ENCODE results near the gene DYSF. TPM values are rescaled to one million over a fixed set of nuclear protein-coding genes. Genes with fewer than 3 reads are reported as not detected.

Gene DYSF
- total RNA-seq, 1 donor from 2014 or later, result 20.1 TPM

GRCh38 chr2:71571945-71572344 lies 118.6 kb downstream of the DYSF start:
- no peak for DNase-seq (ENCODE audit: low read depth)

GRCh38 chr2:71575966-71576365 lies 122.6 kb downstream of the DYSF start:
- no peak for DNase-seq (ENCODE audit: low read depth)

GRCh38 chr2:71576541-71576940 lies 123.2 kb downstream of the DYSF start:
- DNase-seq (ENCODE audit: low read depth), result no peak

GRCh38 chr2:71577209-71577608 lies 123.8 kb downstream of the DYSF start:
- no peak for DNase-seq (ENCODE audit: low read depth)

GRCh38 chr2:71578767-71579342 lies 125.5 kb downstream of the DYSF start:
- no peak for DNase-seq (ENCODE audit: low read depth)

- no peak for DNase-seq (ENCODE audit: low read depth)
These were observed 127.7 kb downstream of the DYSF start for GRCh38 chr2:71581026-71581425.

- DNase-seq (ENCODE audit: low read depth), result no peak
These were observed 130.5 kb downstream of the DYSF start for GRCh38 chr2:71583876-71584275.

- DNase-seq (ENCODE audit: low read depth), result no peak
These were observed 133.1 kb downstream of the DYSF start for GRCh38 chr2:71586471-71586870.

GRCh38 chr2:71587509-71588073 lies 134.2 kb downstream of the DYSF start:
- no peak for DNase-seq (ENCODE audit: low read depth)

DNA sequence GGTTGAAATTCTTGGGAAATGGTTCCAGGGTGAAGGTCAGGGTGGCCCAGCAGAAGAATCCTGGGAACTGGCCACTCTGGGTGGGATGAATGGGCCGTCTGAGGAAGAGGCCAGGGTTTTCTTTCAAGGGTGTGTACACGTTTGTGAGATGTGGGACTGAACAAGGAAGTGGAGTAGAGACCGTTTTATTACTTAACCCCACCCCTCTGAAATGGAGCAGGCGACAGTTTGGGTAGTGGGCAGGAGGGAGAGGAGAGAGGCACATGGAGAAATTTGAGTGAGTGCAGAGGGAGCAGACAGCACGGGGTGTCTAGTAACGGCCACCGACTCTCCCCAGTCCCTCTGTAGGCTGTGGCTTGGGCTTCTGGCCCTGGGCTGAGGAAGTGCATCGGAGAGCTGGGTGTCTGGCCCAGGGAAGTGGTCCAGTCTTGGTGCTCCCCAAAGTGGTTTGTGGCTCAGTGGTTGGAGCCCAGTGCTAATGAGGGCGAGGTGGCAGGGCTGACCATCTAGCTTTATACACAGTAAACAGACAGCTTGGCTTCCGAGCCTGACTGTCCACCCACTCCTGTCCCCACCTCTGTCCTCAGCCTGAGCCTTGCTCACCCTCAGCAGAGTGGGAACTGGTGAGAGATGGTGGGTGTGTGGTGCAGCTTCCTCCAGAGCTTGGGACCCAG lies 135.3 kb downstream of the DYSF start:
- no peak for DNase-seq (ENCODE audit: low read depth)

- no peak for DNase-seq (ENCODE audit: low read depth)
These were observed 136.4 kb downstream of the DYSF start for GRCh38 chr2:71589763-71590162.

DNA sequence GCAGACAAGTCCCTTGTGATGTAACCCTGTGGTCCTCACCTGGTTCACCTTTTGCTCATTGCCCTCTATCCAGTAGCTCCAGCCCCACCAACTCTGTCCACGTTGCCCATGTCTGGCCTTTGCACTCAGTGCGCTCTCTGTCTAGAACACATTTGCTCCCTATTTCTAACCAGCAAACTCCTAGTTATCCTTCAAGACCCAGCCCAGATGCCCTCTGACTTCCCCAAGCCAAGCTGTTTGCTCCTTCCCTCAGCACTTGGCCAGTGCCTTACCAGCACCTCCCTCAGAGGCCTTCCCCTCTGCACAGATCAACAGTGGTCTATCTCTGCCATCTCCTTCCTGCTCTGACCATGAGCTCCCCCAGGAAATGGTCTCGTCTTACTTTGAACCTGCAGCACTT lies 137.7 kb downstream of the DYSF start:
- DNase-seq (ENCODE audit: low read depth), result no peak

GRCh38 chr2:71592181-71592711 lies 138.9 kb downstream of the DYSF start:
- DNase-seq (ENCODE audit: low read depth), result peak; percentile 2

DNA sequence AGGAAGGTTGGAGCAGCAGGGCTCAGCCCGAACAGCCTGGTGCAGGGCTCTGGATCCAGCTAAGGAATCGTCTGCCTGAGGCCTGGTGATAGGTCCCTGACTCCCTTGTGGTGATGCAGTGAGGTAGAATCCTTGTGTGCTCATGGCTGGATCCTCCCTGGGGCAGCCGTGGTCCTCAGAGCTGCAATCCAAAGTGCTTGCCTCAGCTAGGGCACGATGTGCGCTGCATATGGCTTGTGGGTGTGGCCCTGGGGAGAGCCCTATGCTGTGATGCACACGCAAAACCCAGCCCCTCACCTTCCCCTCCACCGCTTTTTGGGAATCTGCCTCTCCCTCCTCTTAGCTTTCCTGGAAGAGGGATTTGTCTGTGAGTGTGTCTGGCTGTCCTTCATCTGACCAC lies 142.2 kb downstream of the DYSF start:
- DNase-seq (ENCODE audit: low read depth), result no peak

- no peak for DNase-seq (ENCODE audit: low read depth)
These were observed 142.7 kb downstream of the DYSF start for GRCh38 chr2:71596011-71596410.

- DNase-seq (ENCODE audit: low read depth), result no peak
These were observed 144.4 kb downstream of the DYSF start for GRCh38 chr2:71597756-71598155.

DNA sequence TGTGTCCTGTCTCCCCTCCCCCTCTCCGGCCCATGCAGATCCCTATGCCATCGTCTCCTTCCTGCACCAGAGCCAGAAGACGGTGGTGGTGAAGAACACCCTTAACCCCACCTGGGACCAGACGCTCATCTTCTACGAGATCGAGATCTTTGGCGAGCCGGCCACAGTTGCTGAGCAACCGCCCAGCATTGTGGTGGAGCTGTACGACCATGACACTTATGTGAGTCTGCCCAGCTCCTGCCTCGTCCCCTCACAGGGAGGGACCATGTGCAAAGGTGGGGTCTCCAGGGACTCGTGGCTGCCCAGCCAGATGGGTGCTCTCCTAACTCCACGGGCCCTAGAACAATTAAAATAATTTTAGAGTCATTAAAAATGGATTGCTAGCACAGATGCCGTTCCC lies 145.2 kb downstream of the DYSF start:
- no peak for DNase-seq (ENCODE audit: low read depth)

GRCh38 chr2:71599038-71599437 lies 145.7 kb downstream of the DYSF start:
- no peak for DNase-seq (ENCODE audit: low read depth)

DNA sequence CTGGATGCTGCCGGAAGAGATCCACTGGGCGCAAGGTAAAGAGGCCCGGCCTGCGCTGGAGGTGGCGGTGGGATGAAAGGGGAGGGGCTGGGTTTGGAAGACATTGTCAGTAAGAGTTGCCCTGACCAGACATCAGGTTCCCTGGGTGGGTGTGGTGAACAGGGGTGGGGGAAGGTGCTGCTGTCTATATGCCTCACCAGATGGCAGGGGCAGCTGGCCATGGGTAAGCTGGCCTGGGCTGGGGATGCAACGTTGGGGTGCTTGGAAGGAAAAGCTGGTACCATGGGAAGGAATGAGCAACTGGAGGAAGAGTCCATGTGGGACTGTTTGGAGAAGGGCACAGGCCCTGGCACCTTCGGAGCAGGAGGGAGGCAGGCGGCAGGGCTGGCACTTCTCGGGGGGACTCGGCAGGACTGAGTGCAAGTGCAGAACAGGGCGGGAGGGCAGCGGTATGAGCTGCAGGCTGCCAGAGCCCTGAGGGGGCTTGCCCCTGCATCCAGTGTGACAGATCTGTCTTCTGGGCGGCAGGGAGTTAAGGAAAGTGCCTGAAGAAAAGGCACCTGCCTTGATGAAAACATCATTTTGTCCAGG lies 146.4 kb downstream of the DYSF start:
- DNase-seq (ENCODE audit: low read depth), result no peak

GRCh38 chr2:71600555-71600954 lies 147.2 kb downstream of the DYSF start:
- no peak for DNase-seq (ENCODE audit: low read depth)

DNA sequence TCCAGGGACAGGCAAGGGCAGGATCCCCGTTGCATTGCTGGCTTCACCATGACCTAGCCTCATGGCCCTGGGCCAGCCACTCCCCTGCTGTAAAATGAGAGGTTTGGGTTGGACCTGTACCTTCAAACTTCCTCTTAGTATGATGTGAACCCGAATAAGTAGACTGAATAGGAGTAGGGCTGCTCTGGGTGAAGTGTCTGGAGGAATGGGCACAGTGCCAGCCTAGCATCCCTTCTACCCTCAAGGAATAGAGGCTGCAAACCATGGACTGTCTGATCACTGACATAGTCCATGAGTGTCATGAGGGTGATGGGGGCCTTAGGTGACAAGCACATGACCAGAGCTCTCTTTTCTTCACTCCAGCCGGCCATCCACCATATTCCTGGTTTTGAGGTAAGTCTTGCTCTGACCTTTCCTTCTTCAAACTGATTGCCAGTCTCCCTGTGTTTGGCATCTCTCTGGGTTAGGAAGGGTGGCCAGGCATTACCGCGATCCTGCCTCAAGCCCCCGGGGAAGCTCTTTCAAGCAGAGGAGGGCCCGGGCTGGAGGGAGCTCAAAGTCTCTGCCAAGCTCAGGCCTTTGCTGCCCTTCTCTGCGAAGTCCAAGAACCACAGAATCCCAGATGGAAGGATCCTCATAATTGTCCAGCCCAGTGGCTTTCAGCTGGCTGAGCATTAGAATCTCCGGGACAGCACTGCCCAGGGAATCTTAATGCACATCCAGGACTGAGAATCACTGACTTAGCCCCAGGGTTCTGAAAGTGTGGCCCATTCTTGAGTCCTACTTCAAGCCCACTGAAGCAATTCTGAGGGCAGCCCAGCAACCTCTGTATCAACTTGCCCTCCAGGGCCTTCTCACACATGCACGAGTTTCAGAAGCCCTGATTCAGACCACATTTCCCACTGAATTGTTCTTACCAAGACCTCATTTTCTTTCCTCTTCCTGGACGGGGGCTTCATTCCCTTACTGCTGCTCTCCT lies 148.1 kb downstream of the DYSF start:
- DNase-seq (ENCODE audit: low read depth), result no peak

- DNase-seq (ENCODE audit: low read depth), result no peak
These were observed 148.7 kb downstream of the DYSF start for GRCh38 chr2:71602115-71602495.

Data from renal cortical epithelial cell (primary cell).